SIG-M5 treated with dmso at 0.1 percent for 504 hours (cell line): ENCODE data around the gene RFX4.

Experiments used
- DNase-seq: peaks from one replicate; lab custom pipeline; 2025; ENCODE audit not compliant: unreplicated experiment; lab: John Stamatoyannopoulos, UW

Gene RFX4

DNA sequence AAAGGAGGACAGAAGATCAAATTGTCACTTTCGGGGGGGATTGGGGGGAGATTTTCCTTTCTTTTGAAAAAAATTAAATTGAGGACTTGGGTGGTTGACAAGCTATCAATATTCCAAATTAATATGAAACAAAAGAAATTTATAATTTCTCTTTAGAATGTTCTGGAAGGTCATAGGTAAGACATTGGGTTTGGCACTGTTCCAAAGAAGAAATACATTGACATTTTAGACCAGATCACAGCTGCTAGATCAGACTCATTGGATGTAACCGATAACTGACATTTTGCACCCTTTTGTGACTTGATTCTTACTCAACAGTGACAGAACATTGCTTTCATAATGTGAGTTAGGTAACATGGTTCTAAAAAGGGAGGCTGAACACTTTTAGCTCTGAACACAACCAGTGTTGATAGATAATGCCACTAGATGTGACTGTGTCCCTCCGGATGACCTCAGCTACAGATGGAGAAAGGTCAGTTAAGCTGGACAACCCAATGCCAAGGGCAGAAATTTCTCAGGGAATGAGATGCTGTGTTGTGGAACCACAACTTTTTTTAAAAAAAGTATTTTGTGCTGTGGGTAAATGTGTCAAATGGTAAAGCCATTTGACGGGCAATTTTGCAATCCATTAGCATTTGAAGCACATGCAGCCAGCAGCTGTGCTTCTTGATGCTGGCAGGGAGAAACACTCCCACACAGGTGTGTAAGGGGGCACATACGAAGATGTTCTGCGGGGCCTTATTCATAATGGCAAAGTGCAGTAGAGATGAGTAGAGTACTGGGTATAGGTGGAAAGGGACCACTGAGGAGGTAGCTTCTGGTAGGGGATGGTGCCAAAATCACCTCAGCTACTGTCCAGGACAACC, 62.9 kb downstream of the RFX4 start:
- DNase-seq: no peak

DNA sequence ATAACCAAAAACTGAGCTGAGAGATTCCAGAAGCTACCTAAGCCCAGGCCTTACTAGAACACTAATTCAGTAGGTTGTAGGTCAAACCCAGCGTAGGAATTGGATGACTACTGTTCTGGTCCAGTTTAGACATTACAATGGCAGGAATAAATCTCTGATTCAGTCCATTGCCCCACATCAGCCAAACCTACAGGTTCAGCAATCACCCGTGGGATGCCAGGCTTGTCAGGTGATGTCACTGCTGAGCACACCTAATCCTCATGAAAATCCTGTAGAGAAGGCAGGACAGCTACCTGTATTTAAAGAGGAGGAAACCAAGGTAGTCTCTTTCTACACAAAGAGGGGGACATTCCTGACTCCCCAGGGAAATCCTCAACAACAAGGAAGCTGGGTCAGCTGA, 63.7 kb downstream of the RFX4 start:
- DNase-seq: no peak

DNA sequence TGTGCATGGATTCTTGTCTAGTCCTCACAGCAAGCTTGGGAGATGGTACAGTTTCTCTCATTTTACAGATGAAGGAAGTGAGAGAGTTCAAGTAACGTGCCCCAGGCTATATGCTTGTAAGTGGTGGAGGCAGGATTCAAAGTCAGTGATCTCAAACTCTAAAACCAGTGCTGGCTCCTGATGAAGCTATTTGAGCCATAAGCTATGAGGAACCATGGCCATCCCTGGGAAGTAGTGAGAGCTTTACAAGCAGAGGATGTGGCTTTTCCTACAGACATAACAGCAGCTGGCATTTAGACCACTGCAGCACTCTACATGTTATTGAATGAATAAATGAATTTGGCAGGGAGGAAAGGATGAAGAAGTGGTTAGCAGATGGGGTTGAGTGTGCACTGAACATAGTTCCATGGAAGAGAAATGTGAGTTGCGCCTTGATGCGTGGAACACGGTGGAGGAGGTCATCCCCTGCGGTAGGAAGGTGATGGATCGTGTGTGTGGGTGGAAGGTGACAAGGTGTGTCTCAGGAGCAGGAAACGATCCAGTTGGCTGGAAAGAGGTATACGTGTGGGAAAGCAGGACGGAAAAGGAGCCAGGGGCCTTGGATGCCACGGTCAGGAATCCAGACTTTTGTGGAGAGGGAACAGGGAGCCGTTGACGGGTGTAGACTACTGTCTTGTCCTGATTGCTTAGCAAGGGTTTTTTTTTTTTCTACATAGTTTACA, 65.2 kb downstream of the RFX4 start:
- no peak for DNase-seq

DNA sequence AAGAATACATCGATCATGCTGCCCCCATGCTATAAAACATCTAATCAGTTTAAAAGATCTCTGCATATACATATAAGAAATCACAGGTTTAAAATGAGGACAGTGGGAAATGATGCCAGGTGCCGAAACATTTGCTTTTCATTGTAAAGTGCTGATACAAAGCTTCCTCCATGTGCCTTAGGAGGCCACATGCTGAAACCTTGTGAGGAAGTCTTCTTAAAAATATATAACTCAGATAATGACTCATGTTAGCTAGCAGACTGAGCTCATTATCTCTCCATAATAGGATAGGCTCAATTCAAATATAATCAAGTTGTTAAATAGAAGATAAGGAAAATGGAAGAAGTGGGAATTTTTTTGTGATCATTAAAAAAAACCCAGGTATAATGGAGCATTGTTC, 65.9 kb downstream of the RFX4 start:
- no peak for DNase-seq

DNA sequence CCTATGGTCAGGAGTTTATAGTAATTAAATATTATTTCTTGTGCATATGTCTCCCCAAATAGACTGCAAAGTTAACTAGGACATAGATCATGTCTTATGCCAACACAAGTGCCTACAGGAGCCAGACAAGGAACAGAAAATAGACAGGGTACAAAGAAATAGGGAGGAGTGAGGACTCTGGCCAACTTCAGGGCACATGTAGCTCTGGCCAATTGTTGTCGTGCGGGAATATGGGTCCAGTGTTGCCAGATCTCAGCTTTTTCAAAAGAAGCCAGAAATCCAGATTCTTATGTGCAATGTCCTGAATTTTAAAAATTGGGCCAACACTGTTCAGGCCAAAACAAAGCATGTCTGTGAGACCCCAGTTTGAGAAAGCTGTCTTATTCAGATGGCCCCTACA, 68.7 kb downstream of the RFX4 start:
- DNase-seq: no peak

DNA sequence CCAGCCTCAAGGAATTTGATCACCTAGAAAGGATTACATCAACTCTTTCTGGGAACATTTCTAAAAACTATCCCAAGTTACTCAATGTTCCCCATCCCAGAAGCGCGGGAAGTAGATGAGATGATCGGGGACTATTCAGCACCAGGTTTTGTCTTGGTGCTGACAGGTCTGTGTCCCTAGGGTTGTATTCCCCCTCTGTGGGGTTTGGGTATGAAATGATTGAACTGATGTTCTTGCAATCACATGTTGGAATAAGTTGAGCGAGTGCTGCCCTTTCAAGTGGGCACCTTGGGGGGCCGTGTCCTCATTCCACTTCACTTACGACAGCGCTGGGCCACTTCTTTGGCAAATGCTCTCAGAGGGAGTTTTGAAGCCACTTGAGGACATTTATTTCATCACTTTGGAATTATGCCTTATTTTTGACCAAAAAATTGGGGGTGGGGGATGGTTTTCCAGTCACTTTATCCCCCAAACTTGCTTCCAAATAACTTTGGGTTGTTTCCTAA, 69.8 kb downstream of the RFX4 start:
- DNase-seq: no peak

DNA sequence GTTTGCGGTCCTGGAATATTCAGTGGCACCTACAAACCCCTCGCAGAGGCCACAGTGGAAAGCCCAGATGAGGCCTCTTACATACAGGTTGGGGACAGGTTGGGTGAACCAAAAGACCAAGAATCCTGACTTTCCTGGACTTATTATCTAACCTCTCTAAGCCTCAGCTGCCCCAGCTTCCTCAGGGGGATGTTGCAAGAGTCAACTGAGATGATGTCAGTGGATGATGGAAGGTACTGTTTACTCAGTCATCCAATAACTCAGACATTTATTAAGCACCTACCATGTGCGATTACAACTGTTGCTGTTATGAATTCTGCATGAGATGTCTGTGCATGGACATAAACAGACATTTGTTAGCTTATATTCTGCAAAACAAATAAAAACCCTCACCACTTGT, 72.8 kb downstream of the RFX4 start:
- no peak for DNase-seq

DNA sequence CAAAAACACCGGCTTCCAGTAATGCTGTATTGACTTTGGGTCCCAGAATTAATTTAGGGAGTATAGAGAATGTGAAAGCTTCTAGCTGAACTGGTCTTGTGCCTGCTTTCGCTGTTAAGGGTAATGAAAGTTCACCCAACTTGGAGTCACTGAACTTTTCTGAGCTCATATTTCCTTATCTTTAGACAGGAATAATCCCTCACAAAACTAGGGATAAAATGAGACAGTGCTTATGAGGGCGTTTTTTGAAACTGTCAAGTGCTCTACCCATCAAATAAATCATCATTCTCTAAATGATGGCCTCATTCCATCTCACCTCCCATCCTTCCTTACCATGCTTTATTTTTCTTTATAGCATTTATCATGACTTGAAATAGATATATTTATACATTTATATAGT, 74.7 kb downstream of the RFX4 start:
- no peak for DNase-seq

DNA sequence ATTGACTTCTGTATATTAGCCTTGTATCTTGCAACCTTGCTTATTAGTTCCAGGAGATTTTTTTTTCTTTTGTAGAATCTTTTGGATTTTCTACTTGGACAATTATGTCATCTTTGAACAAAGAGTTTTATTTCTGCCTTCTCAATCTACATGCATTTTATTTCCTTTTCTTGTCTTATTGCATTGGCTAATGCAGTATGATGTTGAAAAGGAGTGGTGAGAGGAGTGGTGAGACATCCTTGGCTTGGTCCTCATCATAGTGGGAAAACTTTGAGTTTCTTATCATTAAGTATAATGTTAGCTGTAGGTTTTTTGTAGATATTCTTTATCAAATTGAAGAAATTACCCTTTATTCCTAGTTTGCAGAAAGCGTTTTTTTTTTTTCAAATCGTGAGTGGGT, 80.6 kb downstream of the RFX4 start:
- DNase-seq: no peak

DNA sequence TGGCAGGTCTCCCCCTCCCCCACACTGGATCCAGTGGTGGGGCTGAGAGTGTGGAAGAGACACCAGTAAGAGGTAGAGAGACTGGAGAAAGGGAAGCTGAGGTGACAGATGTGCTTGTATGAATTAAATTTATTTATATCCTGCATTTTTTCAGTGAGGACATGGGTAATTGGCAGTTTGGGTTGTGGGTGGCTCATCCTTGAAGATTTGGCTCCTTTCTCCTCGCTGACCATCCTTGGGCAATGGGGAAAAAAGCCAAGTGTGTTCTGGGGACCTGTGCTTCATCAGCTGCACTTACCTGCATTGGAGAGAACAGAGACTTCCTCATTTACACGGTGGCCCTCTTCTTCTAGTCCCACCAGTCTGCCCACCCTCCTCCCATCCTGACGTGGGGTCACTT, 86.4 kb downstream of the RFX4 start:
- no peak for DNase-seq

DNA sequence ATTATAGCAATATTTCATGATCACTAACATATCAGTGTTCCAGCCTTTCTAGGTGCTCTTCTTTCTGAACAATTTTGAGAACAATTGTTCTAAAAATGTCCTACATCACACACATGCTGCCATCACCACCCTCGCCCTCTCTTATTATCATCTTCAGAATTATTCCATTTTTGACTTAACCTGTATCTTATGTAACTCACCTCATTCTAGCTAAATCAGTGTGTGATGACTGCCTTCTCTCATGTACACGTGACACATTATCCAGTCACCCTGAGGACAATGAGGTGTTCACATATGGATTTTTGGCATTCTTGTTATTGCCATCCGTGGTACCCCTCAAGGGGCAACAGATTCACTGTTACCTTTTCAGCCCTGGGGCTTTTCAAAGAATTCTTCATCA, 87.3 kb downstream of the RFX4 start:
- no peak for DNase-seq

DNA sequence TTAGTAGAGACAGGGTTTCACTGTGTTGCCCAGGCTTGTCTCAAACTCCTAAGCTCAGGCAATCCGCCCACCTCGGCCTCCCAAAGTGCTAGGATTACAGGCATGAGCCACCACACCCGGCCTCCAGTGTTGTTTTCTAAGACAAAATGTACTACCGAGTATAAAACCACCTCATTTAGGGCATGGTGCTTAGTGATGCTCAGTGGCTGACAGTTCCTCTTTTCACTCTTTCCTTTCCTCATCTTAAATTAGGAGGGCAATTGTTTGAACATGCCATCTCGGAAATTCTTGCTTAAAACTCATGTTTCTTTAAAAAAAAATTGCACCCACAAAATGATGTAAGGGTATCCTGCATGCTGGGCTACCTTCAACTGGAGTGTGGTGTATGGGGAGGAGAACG, 89.0 kb downstream of the RFX4 start:
- DNase-seq: peak; percentile 23

DNA sequence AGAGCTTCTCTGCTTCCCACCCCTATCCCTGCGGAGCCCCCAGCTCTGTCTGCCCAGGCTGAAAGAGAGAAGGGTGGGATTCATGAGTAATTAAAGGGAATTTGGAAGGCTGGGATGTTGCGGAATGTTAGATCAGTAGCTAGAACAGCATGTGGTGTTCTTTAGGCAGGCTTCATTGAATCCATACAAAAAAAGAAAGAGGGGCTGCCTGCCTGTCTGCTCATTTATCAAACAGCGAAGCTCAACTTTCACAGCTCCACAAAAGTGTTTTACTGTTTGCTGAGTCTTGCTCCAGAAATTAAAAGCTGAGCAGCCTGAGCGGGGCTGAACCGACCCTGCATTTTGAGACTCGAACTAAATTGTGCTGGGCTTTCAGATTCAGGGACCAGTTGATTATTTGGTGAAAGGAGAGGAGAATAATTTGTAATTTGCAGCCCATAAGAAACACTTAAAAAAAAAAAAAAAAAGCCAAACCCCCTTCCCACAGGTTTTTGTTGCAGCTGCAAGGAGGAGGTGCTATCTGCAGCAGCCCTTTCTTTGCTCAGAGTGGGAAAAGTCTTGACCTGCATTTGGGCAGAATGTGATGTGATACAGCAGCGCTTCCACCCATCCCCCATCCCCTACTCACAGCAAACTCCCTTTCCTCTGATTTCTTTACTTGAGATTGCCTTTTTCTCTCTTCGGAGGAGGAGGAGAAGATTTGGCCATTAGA, 89.7 kb downstream of the RFX4 start:
- no peak for DNase-seq

DNA sequence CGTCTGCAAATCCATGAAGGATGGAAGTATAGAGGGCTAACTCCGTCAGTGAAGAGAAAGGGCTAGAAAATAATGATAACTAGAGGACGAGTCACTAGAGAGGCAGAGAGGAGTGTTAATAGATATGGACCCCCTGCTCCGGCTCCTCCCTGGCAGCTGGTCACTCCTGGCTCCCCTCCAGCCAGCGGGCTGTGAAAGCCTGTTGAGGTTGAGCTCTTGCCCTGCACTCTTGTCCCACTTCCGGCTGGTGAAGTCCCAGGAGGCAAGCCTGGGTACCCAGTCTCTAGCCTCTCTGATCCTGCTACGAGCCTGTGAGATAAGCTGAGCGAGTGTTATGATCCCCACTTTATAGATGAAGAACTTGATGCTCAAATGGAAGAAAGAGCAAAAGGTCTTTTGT, 90.3 kb downstream of the RFX4 start:
- no peak for DNase-seq

DNA sequence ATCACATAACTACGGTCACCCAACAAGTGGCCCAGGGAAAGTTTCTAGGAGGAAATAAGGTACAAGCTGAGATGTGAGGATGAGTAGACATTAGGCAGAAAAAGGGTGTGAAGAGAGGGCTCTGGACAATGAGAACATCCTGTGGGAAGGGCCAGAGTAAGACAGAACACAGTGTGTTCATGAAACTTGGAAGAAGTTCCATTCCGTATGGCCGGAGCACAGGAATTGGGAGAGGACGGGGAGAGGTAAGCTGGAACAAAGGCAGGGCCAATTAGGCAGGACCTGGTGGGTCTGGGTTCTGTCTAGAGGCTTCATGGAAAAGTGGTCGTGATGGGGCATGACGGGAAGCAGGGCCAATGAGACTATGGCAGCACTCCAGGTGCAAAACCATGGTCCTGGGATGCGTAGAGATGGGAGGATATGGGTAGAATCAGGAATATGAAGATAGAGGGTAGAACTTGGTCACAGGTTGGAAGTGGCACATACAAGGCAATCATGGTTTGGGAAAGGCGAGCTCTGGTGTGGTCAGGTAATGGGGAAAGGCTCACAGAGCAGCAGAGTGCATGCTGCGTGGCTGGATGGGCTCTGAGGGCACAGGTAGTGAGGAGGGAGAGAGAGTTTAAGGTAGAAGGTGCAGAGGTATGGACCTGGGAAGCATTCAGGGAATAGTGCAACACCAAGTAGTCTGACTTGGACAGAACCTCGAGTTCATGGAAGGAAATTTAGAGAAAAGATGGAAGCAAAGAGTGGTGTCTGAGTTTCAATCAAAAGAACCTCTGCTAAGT, 93.0 kb downstream of the RFX4 start:
- no peak for DNase-seq

DNA sequence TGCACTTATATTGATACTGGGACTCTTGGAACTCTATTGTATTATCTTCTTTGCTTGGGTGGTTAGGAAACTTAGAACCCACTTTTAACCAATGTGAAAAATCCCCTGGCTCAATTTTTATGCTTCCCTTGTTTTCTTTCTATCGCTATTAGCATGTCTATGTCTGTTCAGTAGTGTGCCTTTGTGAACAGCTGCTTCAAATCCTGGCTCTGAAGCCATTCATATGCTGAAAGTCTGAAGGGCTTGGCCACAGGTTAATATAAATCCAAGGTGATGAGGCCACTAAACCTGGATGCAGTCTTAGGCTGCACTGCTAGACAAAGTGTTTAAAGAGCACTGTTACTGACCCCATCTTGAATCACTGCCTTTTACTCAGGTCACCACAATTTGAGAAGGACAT, 96.8 kb downstream of the RFX4 start:
- DNase-seq: no peak

DNA sequence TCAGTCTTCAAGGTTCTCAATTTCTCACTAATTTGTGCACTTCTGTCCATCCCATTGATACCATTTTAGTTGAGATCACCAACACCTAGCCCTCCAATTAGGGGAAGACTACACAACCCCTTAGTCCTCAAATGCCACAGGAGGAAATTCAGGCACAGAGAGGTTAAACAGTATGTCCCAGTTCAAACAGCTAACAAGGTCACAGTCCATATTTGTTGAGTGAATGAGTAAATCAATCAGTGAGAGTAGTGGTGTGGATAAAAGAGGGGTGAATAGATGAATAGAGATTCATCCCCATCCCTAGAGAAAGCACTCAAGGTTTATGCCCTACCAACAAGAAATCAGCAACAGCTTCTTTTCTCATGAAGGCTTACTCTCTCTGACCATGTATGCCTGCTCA, 97.5 kb downstream of the RFX4 start:
- DNase-seq: no peak

DNA sequence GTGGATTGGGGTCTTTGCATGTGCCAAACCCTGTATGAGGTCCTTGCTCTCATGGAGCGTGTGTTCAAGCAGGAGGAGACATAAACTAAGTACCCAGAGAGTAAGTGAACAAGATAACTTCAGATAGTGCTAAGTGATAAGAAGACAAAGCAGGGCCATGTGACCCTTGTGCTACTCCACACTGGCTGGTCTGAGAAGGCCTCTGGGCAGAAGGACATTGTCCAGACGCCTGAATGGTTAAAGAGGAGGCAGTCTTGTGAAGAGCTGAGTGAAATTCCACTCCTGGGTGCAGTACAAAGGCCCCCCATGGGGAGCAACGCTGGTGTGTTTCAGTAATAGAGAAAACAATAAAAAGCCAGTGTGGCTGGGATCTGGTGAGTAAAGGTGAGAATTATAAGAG, 98.4 kb downstream of the RFX4 start:
- no peak for DNase-seq

DNA sequence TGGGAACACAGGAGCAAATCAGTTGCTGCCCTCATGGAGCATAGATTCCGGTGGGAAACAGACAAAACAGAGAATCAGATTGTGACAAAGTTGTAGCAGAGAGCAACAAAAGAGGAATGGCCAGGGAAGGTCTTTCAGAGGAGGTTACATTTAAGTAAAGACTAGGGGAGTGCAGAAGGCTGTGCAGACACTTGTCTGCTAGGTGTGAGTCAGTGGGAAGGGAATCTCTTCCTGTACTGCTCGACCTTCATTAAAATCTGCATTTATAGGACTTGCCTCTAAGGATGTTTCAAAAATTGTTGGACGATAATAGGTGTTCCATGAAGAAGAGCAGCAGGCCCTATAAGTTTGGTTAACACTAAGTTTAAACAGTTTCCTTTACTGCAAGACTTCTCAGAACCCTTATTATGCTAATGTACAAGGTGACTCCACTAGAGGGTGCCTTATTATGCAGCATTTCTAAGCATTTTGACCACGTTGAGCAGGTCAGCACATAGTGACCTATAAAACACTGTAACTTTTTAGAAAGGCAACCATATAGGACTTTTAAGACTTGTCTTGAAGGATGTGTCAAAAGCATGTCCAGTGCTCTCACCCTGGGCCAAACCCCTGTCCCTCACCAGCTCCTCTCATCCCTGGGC, 99.9 kb downstream of the RFX4 start:
- peak; percentile 29 for DNase-seq

DNA sequence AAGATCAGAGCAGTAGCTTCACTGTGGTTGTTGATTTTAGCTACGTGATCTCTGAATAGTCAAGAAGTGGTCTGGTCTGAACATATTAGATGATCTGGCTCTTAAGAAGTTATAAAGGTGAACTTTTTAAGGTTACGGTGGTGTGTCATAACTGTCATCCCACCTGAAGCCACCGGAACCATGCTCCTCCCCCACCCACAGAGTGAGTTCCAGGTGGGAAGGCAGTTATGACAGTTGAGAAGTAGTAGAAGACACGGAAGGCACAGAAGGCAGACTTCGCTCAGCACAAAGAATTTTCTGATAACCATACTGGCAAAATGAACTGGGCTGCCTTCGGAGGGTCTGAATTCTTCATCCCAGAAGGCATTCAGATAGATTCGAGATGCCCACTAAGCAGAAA, 101.7 kb downstream of the RFX4 start:
- no peak for DNase-seq

DNA sequence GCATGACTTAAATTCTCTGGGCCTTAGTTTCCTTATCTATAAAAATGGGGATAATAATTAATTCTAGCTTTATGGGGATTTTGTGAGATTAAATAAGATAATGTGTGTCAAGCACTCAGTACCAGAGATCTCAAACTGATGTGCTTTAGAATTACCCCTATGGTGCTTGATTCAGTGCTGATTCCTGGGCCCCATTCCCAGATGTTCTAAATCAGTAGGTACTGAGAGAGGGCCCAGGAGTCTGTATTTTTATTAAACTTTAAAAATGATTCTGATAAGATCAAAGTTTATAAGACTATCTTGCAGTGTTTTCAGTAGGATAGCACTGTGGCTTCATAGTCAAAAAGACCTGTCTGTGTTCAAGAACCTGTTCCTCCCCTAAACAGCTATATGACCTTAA, 102.6 kb downstream of the RFX4 start:
- no peak for DNase-seq
